IgD-negative memory B cell (primary cell): ENCODE measurements around the gene CFAP410. TPM values are rescaled to one million over a fixed set of nuclear protein-coding genes. Genes with fewer than 3 reads are reported as not detected.
"Not testable (repeated sequence)": the region's sequence is repeated elsewhere in the genome, so short reads cannot be mapped to it uniquely, and the experiment has no call there.

Source experiments
- H3K27ac Mint-ChIP-seq, 3 donors: one replicate each; pipeline ENCODE4 v1.8.0; 2020 to 2022; ENCODE audit warnings: mild to moderate bottlenecking in 3 of 3, mixed read lengths in 3 of 3, moderate library complexity in 1 of 3
- H3K27me3 Mint-ChIP-seq: one replicate; pipeline ENCODE4 v1.8.0; 2021; ENCODE audit warnings: mixed read lengths
- H3K36me3 Mint-ChIP-seq: one replicate; pipeline ENCODE4 v1.8.0; 2020; ENCODE audit warnings: mild to moderate bottlenecking, mixed read lengths
- H3K4me1 Mint-ChIP-seq, 3 donors: one replicate each; pipeline ENCODE4 v1.8.0; 2020 to 2022; ENCODE audit warnings: mixed read lengths in 3 of 3, mild to moderate bottlenecking in 1 of 3
- H3K4me3 Mint-ChIP-seq, 4 donors: one replicate each; pipeline ENCODE4 v1.8.0; 2020 to 2022; ENCODE audit warnings: mild to moderate bottlenecking in 4 of 4, mixed read lengths in 4 of 4, moderate library complexity in 3 of 4
- H3K9me3 Mint-ChIP-seq, 3 donors: one replicate each; pipeline ENCODE4 v1.8.0; 2020 to 2021; ENCODE audit warnings: mixed read lengths in 3 of 3, mild to moderate bottlenecking in 1 of 3
- polyA plus RNA-seq: library from polyadenylated mRNA; unstranded; fragments of 300-500 nt; fragmentation: Illumina TruSeq; gene quantifications from one replicate; pipeline ENCODE4 v1.2.3, GENCODE V29; 2021

Gene CFAP410
- polyA plus RNA-seq, 1 donor from 2014 or later: 36.4 TPM

DNA sequence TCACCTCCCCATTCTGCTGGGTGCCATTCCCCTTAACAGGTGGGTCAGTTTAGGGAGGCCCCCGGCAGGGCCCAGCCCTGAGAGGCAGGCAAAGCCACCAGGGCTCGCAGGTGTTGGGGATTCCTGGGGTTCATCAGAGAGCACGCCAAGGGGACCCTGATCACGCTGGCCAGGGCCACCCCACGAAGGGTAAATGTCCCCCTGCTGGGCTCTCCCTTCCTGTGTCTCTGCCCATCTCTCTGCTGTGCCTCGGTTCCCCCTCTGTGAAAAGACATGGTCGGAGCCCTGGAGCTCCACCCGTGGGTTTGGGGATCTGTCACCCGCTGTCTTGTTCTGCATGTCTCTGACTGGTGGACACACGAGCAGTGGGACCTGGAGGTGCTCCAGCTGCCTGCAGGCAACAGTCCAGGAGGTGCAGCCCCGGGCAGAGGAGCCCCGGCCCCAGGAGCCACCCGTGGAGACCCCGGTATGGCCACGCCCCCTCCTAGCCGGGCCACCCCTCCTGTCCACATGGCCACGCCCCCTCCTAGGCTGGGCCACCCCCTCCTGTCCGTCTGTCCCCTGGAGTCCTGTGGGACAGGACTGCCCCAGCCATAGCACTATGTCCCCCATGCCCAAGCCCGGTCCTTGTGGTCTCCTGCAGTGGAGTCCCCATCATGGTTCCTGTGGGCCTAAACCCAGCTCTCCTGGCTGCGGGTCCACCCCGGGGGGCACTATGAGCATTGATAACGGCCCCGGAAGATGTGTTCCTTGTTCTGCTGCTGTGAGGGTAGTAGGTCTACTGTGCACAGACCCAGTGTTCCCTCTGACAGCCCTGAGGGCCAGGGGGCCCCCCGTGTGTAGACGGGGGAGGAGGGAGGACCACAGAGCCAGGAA lies 47.0 kb downstream of the CFAP410 start:
- peaks cover 2% of the 10 kb centered on the region for H3K27me3 Mint-ChIP-seq
- H3K9me3 Mint-ChIP-seq: no peaks in the 10 kb centered on the region
- H3K36me3 Mint-ChIP-seq: no peaks in the 10 kb centered on the region
- H3K4me3 Mint-ChIP-seq: peak overlapping the region in 1 of 4 donors; percentile 78
- peaks cover 0 to 7% (median 6%) of the 10 kb centered on the region in 3 donors for H3K4me1 Mint-ChIP-seq
- no peak overlapping the region for H3K27ac Mint-ChIP-seq

DNA sequence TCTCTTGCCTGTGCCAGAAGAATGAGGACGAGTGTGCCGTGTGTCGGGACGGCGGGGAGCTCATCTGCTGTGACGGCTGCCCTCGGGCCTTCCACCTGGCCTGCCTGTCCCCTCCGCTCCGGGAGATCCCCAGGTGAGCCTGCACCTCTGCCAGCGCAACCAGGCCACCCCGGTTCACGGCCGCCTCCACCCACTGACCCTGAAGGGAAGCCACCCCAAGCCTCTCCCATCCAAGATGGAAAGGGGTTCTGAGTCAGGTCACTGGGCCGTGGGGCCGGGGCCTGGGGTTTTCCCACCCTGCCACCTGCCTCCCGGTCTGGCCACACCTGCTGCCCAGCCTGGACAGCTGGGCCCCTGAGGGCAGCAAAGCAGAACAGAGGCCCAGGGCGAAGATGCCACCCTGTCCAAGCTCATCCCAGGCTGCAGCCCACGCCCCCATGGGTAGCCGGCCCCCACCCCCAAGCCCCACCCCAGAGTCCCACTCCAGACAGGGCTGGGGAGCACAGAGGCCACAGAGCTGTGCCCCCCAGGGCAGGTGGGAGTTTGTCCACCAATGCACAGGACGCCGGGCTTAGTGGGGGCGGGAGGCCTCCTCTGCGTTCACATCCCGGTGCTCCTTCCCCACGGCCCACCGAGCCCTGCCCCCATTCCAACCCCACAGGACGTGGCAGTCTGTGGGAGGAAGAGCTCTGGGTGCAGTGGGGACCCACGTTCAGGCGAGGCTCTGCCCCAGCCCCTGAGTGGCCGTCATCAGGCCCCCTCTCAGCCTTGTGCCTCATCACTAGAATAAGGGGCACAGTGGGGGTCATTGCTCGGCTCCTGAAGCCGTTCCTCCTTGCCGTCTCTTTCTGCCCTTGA lies 47.9 kb downstream of the CFAP410 start:
- Mint-ChIP-seq H3K4me3 (peak overlapping the region in 1 of 4 donors; percentile 20), H3K36me3 (no peaks in the 10 kb centered on the region), H3K4me1 (peaks cover 0 to 7% (median 6%) of the 10 kb centered on the region in 3 donors), H3K27ac (no peak overlapping the region), H3K9me3 (no peaks in the 10 kb centered on the region), H3K27me3 (peaks cover 2% of the 10 kb centered on the region)

DNA sequence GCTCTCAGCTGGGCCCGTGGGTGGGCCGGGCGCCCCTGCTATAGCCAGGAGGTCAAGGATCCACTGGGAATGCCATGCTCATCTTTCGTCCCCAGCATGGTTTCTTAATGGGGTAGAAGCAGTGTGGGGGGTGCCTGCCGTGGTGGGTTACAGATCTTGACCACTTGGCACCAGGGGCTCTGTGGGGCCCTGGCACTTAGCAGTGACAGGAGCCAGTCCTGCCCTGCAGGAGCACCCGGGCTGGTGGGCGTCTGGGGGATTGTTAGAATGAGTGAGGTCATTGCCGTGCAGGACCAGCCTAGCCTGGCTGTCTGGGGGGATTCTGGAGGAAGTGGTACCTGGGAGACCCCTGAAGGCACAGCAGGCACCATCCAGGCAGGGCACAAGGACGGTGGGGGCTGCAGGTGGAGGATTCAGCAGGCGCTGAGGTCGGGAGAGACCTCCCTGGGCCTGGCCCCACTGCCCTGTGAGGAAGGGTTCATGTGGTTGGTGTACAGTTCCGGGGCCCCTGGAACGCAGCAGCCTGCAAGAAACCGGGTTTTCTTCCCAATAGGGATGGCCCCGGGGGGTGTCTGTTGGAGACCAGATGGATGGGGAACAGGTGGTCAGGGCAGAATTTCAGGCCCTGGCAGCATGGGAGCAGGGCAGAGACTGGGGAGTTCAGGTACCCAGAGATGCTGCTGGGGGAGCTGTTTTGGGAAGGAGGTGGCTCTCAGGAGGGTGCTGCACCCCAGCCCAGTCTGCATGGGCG lies 48.7 kb downstream of the CFAP410 start:
- no peaks in the 10 kb centered on the region for H3K36me3 Mint-ChIP-seq
- H3K27ac Mint-ChIP-seq: no peak overlapping the region
- H3K4me1 Mint-ChIP-seq: peaks cover 0 to 7% (median 6%) of the 10 kb centered on the region in 3 donors
- H3K4me3 Mint-ChIP-seq: peak overlapping the region in 2 of 4 donors; percentile 27 to 43
- no peaks in the 10 kb centered on the region for H3K9me3 Mint-ChIP-seq
- peaks cover 2% of the 10 kb centered on the region for H3K27me3 Mint-ChIP-seq

DNA sequence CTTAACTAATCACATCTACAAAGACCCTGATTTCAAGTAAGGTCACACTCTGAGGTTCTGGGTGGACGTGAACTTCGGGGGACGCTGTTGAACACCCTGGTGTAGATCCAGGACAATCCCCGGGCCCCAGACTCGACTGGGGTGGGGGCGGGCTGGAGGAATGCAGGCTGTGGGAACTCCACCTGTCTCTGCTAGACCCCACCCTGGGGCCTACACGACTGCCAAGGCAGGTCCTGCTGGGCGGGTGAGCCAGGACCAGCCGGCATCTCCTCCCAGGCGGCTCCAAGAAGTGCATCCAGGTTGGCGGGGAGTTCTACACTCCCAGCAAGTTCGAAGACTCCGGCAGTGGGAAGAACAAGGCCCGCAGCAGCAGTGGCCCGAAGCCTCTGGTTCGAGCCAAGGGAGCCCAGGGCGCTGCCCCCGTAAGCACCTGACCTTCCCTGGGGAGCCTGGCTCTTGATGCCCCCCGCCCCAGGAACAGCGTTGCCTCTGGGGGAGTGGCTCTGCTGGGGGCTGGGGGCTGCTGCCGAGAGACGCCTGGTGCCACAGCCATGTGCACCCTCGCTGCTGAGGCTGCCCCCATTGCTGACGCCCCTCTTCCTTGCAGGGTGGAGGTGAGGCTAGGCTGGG lies 49.7 kb downstream of the CFAP410 start:
- H3K4me3 Mint-ChIP-seq: no peak overlapping the region
- H3K27ac Mint-ChIP-seq: no peak overlapping the region
- H3K4me1 Mint-ChIP-seq: peaks cover 0 to 3% (median 2%) of the 10 kb centered on the region in 3 donors
- peaks cover 2% of the 10 kb centered on the region for H3K27me3 Mint-ChIP-seq
- H3K36me3 Mint-ChIP-seq: no peaks in the 10 kb centered on the region
- H3K9me3 Mint-ChIP-seq: no peaks in the 10 kb centered on the region

DNA sequence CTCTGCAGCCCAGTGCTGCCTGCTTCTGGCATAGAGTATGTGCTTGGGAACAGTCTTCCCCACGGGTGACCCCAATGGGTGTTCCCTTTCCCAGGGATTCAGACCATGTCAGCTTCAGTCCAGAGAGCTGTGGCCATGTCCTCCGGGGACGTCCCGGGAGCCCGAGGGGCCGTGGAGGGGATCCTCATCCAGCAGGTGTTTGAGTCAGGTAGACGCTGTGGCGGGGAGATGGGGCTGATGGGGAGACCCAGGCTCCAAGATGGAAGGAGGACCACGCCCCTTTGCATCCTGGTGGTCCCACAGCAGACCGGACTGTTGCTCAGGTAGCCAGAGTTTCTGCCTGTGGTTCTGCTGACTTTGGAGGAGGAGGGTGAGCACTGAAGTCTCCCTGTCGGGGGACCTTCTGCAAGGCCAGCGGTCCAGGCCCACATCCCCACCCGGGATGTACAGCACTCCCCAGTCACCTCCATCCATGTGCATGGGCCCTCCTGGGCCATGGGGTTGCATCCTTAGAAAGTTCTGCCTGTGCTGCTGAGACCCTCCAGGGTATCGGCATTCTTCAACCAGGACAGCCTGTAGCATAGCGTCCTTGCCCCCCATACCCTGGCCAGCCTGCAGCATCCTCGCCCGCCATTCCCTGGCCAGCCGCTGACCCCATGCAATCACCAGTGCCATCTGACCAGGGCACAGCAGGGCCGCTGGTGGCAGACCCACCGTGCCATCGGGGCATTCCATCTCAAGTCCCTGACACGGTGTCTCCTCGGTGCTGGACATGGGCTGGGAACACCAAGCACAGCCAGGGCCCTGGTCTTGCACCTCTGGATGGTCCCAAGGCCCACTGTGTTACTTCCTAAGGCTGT lies 50.7 kb downstream of the CFAP410 start:
- peak overlapping the region in 1 of 3 donors; percentile 41 for H3K27ac Mint-ChIP-seq
- H3K4me3 Mint-ChIP-seq: no peak overlapping the region
- no peaks in the 10 kb centered on the region for H3K9me3 Mint-ChIP-seq
- peaks cover 0 to 4% (median 3%) of the 10 kb centered on the region in 3 donors for H3K4me1 Mint-ChIP-seq
- peaks cover 2% of the 10 kb centered on the region for H3K27me3 Mint-ChIP-seq
- H3K36me3 Mint-ChIP-seq: no peaks in the 10 kb centered on the region

DNA sequence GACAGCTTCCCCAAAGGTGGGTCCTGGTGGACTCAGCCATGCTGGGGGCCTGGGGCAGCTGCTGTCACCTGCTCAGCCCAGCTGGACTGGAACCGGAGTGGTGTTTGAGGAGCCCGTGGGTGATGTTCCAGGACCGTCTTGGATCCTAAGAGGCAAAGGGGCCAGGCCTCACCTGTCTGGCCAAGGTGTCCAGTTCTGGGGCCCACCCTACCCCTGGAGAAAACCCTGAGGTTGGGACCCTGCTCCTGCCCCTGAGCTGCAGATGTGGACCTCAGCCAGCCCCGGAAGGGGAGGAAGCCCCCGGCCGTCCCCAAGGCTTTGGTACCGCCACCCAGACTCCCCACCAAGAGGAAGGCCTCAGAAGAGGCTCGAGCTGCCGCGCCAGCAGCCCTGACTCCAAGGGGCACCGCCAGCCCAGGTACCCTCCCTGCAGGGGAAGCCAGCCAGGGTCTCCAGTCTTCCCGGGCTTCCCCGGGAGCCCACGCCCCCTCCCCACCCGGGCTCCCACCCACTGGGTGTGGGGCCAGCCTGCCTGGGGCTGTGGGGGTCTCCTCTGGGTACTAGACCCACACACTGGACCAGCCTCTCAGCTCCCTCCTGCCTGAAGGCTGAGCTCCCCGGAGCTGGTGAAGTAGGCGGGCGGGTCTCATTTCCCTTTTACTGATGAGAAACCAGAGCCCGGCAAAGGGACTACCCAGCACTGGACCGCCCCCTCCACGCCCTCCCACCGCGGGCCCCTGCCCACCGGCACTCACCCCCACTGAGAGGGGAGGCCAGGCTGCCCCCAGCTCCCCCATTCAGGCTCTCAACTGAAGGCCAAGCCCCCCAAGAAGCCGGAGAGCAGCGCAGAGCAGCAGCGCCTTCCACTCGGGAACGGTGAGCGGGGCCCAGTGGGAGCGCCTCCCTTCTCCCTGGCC lies 52.2 kb downstream of the CFAP410 start:
- Mint-ChIP-seq H3K4me3 (no peak overlapping the region), H3K4me1 (peaks cover 3 to 9% (median 5%) of the 10 kb centered on the region in 3 donors), H3K9me3 (no peaks in the 10 kb centered on the region), H3K27me3 (peaks cover 5% of the 10 kb centered on the region), H3K36me3 (no peaks in the 10 kb centered on the region), H3K27ac (no peak overlapping the region)

DNA sequence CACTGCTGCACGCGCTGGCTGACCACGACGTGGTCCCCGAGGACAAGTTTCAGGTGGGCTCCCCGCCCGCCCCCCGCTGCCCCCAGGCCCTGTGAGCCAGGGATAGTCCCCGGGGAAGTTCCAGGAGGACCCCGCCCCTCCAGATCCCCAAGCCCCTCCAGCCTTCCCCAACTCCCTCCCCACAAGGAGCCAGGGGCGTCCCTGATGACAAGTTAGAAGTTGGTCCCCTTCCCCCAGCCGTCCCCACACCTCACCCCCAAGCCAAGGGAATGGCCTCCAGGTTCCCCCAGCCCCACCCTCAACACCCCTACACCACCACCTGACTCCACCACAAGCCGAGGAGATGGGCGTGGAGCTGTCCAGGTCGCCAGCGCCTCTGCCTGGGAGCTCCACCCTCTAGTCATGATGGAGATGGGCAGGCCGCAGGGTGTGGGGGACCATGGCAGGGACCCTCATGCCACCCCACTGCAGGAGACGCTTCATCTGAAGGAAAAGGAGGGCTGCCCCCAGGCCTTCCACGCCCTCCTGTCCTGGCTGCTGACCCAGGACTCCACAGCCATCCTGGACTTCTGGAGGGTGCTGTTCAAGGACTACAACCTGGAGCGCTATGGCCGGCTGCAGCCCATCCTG lies 53.0 kb downstream of the CFAP410 start:
- peaks cover 3 to 9% (median 5%) of the 10 kb centered on the region in 3 donors for H3K4me1 Mint-ChIP-seq
- H3K27ac Mint-ChIP-seq: no peak overlapping the region
- peaks cover 5% of the 10 kb centered on the region for H3K27me3 Mint-ChIP-seq
- no peak overlapping the region for H3K4me3 Mint-ChIP-seq
- no peaks in the 10 kb centered on the region for H3K9me3 Mint-ChIP-seq
- H3K36me3 Mint-ChIP-seq: no peaks in the 10 kb centered on the region

DNA sequence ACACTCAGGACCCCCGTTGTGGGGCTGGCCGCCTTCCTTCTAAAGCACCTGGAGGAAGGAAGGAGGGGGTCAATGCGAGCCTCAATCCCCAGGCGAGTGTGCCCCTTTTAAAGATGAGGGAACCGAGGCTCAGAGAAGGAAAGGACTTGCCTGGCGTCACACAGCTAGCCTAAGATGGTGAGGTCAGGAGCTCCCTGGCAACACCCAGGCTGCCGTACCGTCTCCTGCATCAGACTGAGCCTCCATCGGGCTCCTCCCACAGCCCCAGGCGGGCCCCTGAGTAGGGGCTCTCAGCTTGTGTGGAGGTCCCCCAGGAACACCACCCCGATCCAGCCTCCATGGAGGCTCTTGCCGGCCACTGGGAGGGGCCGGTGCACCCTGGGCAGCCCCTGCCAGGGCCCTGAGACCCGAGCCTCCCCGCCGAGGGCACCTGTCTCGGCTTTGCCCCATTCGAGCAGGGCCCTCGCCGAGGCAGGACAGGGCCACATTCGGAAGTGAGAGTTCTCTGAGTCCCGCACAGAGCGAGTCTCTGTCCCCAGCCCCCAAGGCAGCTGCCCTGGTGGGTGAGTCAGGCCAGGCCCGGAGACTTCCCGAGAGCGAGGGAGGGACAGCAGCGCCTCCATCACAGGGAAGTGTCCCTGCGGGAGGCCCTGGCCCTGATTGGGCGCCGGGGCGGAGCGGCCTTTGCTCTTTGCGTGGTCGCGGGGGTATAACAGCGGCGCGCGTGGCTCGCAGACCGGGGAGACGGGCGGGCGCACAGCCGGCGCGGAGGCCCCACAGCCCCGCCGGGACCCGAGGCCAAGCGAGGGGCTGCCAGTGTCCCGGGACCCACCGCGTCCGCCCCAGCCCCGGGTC lies 53.8 kb downstream of the CFAP410 start, which contains the start of gene AIRE:
Gene AIRE, plus strand, starts transcription at position 739 of the 855 bp plus-strand sequence. CDS start 131 bp downstream, outside the sequence.
- peaks cover 3 to 9% (median 5%) of the 10 kb centered on the region in 3 donors for H3K4me1 Mint-ChIP-seq
- H3K27me3 Mint-ChIP-seq: peaks cover 5% of the 10 kb centered on the region
- H3K4me3 Mint-ChIP-seq: no peak within 1 kb of the TSS
- no peak within 1 kb of the TSS for H3K27ac Mint-ChIP-seq
- H3K9me3 Mint-ChIP-seq: no peaks in the 10 kb centered on the region
- no peaks in the 10 kb centered on the region for H3K36me3 Mint-ChIP-seq

DNA sequence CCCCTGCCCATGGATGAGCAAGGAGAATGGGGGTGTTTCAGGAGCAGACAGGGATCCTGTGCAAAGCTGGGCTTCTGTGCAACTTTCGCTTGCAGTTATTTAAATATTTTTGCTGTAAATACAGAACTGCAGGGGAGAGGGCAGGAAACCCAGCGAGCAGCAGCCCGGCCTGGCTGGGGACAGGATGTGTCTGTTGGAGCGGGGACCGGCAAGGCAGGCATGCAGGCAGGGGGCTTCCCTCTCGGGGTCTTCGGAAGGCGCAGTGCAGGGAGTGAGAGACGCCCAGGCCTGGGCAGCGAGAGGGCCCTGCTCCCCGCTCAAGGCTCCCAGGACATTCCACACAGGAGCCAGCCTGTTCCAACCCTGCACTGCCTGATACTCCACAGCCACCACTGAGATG lies 55.2 kb downstream of the CFAP410 start:
- Mint-ChIP-seq H3K9me3 (no peaks in the 10 kb centered on the region), H3K27me3 (peaks cover 8% of the 10 kb centered on the region), H3K4me1 (peaks cover 3 to 9% (median 5%) of the 10 kb centered on the region in 3 donors), H3K36me3 (no peaks in the 10 kb centered on the region), H3K27ac (no peak overlapping the region), H3K4me3 (no peak overlapping the region)

DNA sequence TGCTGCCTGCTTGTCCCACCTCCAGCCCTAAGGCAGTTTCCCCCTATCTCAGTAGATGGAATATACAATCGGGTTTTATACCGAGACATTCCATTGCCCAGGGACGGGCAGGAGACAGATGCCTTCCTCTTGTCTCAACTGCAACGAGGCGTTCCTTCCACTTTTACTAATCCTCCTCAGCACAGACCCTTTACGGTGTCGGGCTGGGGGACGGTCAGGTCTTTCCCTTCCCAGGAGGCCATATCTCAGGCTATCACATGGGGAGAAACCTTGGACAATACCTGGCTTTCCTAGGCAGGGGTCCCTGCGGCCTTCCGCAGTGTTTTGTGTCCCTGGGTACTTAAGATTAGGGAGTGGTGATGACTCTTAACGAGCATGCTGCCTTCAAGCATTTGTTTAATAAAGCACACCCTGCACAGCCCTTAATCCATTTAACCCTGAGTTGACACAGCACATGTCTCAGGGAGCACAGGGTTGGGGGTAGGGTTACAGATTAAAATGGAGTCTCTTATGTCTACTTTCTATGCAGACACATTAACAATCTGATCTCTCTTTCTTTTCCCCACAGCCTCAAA lies 55.9 kb downstream of the CFAP410 start:
- not testable (repeated sequence) for H3K27ac Mint-ChIP-seq, H3K27me3 Mint-ChIP-seq, H3K4me1 Mint-ChIP-seq, H3K36me3 Mint-ChIP-seq, H3K9me3 Mint-ChIP-seq
- peak overlapping the region in 1 of 4 donors; percentile 79 for H3K4me3 Mint-ChIP-seq

DNA sequence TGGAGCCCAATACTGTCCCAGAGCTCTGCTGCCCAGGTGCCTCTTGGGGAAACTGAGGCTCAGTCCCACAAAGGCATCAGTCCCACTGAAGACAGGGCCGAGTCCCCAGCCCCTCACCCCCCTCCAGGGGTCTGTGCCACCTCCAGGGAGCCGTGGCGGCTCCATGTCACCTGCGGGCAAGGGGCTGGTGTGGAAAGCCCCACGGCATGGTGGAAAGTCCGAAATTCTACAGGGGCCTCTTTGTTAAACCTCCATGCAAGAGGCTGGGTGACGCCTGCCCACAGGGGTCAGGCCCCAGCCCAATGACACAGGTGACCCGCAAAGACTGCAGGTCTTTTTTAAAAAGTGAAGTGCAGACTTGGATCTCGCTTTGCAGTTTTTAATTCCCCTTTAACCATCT lies 56.8 kb downstream of the CFAP410 start:
- Mint-ChIP-seq H3K4me1 (peaks cover 3 to 9% (median 5%) of the 10 kb centered on the region in 3 donors), H3K4me3 (no peak overlapping the region), H3K9me3 (no peaks in the 10 kb centered on the region), H3K27me3 (peaks cover 5% of the 10 kb centered on the region), H3K27ac (no peak overlapping the region), H3K36me3 (no peaks in the 10 kb centered on the region)
